ENCODE data around the gene ABCC1. TPM values are rescaled to one million over a fixed set of nuclear protein-coding genes. Genes with fewer than 3 reads are reported as not detected.

ABCC1 gene
- 15.6 and 16.1 TPM in 2 replicates for polyA plus RNA-seq (2013)

DNA sequence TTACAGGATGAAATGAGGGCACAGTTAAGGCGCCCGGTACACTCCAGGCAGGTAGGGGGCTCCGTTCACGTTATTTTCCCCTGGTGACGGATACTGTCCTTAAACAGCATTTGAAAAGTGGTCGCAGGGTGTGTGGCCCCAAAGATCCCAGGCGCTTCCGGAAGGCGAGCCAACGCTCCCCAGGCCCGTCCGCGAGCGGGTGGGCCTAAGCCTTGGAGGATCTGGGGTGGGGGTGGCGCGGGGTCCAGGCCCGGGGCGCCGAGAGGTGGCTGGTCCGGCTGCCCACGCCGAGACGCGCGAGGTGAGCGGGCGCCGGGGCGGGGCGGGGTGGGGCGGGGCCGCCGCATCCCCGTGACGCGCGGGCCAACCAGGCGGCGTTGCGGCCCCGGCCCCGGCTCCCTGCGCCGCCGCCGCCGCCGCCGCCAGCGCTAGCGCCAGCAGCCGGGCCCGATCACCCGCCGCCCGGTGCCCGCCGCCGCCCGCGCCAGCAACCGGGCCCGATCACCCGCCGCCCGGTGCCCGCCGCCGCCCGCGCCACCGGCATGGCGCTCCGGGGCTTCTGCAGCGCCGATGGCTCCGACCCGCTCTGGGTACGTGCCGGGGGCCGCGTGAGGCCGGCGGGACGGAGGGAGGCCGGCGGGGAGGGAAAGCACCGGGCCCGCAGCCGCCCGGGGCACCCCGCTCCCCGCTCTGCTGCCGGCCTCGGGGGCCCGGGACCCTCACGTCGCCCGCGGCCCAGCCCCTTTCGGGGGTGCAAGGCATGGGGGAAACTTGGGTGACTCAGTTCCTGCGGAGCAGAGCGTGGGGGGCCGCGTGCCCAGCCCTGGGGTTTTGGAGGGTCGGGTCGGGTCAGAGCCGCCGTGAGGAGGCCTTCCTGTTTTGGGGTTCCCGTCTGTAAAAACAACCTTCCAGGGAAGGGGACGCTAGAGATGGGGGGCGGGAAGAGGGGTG is at the start of gene ABCC1:
Gene ABCC1, plus strand, starts transcription at position 407 of the 951 bp plus-strand sequence. Its CDS starts 136 bp downstream, at position 543.
- peaks cover 5 to 11% of the 10 kb centered on the region in 2 experiments for H3K4me1 ChIP-seq (ENCODE audit: control insufficient read depth in 1 of 2, insufficient read depth in 2 of 2, low read length in 2 of 2)
- H3K9ac ChIP-seq (ENCODE audit: low read length) = peak within 1 kb of the TSS; percentile 55
- H3K36me3 ChIP-seq (ENCODE audit: control insufficient read depth in 1 of 2, insufficient read depth in 2 of 2, low read length in 2 of 2) = no peaks in the 10 kb centered on the region
- no peaks in the 10 kb centered on the region for H3K27me3 ChIP-seq (ENCODE audit: insufficient read depth, low read length)
- H3K23ac ChIP-seq (ENCODE audit: low read length) = no peak within 1 kb of the TSS
- H4K91ac ChIP-seq (ENCODE audit: low read depth, low read length) = peak within 1 kb of the TSS; percentile 83
- peak within 1 kb of the TSS; percentile 41 for H2BK120ac ChIP-seq (ENCODE audit: insufficient read depth, low read length, poor library complexity)
- H3K18ac ChIP-seq (ENCODE audit: low read length) = peak within 1 kb of the TSS; percentile 89
- H4K8ac ChIP-seq (ENCODE audit: low read depth, low read length) = peak within 1 kb of the TSS; percentile 82
- H3K4me2 ChIP-seq (ENCODE audit: low read length) = peak within 1 kb of the TSS; percentile 75
- H3K9me3 ChIP-seq (ENCODE audit: insufficient read depth, low read depth, low read length) = no peaks in the 10 kb centered on the region
- no peak within 1 kb of the TSS for H3K27ac ChIP-seq (ENCODE audit: low read depth, low read length)
- peak within 1 kb of the TSS; percentile 91 for H3K14ac ChIP-seq (ENCODE audit: low read length)
- H3K79me1 ChIP-seq (ENCODE audit: low read length) = peaks cover 10% of the 10 kb centered on the region
- WGBS (ENCODE audit: extremely low coverage, insufficient coverage, insufficient read length) = no CpG with 5 or more reads among the region's 112 CpGs
- peak within 1 kb of the TSS; percentile 82 for H3K4ac ChIP-seq (ENCODE audit: low read depth, low read length)
- peak within 1 kb of the TSS; percentile 86 for H4K12ac ChIP-seq (ENCODE audit: low read depth, low read length)
- peak within 1 kb of the TSS; percentile 84 for H2BK12ac ChIP-seq (ENCODE audit: low read length)
- peaks cover 8% of the 10 kb centered on the region for H3K79me2 ChIP-seq (ENCODE audit: control insufficient read depth, insufficient read depth, low read length, poor library complexity)
- H2AFZ ChIP-seq (ENCODE audit: insufficient read depth, low read length, poor library complexity) = peak within 1 kb of the TSS; percentile 91
- H2BK5ac ChIP-seq (ENCODE audit: low read depth, low read length, poor library complexity) = peak within 1 kb of the TSS; percentile 68
- peak within 1 kb of the TSS; percentile 78 for H3K4me3 ChIP-seq (ENCODE audit: low read depth, low read length)
- peak within 1 kb of the TSS; percentile 19 for H2AK5ac ChIP-seq (ENCODE audit: low read length)
- DNase-seq = peak in 1 of 2 donors; percentile 59

DNA sequence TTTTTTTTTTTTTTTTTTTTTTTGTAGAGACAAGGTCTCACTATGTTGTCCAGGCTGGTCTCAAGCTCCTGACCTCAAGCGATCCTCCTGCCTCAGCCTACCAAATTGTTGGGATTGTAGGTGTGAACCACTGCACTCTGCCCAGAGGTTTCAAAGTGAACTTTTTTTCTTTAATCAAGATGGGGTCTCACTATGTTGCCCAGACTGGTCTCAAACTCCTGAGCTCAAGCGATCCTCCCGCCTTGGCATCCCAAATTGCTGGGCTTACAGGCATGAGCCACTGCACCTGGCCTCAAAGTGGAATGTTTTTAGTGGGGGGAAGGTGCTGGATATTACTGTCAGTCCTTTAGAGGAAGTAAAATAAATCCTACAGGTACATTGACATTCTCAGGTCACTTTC is 49.1 kb upstream of the ABCC1 start:
- no peak overlapping the region for H2BK12ac ChIP-seq (ENCODE audit: low read length)
- H3K18ac ChIP-seq (ENCODE audit: low read length) = no peak overlapping the region
- no peak overlapping the region for H3K4me3 ChIP-seq (ENCODE audit: low read depth, low read length)
- H4K8ac ChIP-seq (ENCODE audit: low read depth, low read length) = no peak overlapping the region
- H3K79me1 ChIP-seq (ENCODE audit: low read length) = no peaks in the 10 kb centered on the region
- peak in 1 of 2 donors; percentile 35 for DNase-seq
- H3K9me3 ChIP-seq (ENCODE audit: insufficient read depth, low read depth, low read length) = peaks cover 2% of the 10 kb centered on the region
- H3K27me3 ChIP-seq (ENCODE audit: insufficient read depth, low read length) = no peaks in the 10 kb centered on the region
- no peak overlapping the region for H3K27ac ChIP-seq (ENCODE audit: low read depth, low read length)
- H3K4ac ChIP-seq (ENCODE audit: low read depth, low read length) = no peak overlapping the region
- no peak overlapping the region for H3K23ac ChIP-seq (ENCODE audit: low read length)
- no peak overlapping the region for H3K4me2 ChIP-seq (ENCODE audit: low read length)
- no peaks in the 10 kb centered on the region for H3K36me3 ChIP-seq (ENCODE audit: control insufficient read depth in 1 of 2, insufficient read depth in 2 of 2, low read length in 2 of 2)
- H2AFZ ChIP-seq (ENCODE audit: insufficient read depth, low read length, poor library complexity) = no peak overlapping the region
- no CpG with 5 or more reads among the region's 3 CpGs for WGBS (ENCODE audit: extremely low coverage, insufficient coverage, insufficient read length)
- no peaks in the 10 kb centered on the region for H3K79me2 ChIP-seq (ENCODE audit: control insufficient read depth, insufficient read depth, low read length, poor library complexity)
- peaks cover 3 to 8% of the 10 kb centered on the region in 2 experiments for H3K4me1 ChIP-seq (ENCODE audit: control insufficient read depth in 1 of 2, insufficient read depth in 2 of 2, low read length in 2 of 2)
- H4K91ac ChIP-seq (ENCODE audit: low read depth, low read length) = no peak overlapping the region
- no peak overlapping the region for H2BK120ac ChIP-seq (ENCODE audit: insufficient read depth, low read length, poor library complexity)
- H3K9ac ChIP-seq (ENCODE audit: low read length) = no peak overlapping the region
- H4K12ac ChIP-seq (ENCODE audit: low read depth, low read length) = no peak overlapping the region
- no peak overlapping the region for H2BK5ac ChIP-seq (ENCODE audit: low read depth, low read length, poor library complexity)
- no peak overlapping the region for H2AK5ac ChIP-seq (ENCODE audit: low read length)
- H3K14ac ChIP-seq (ENCODE audit: low read length) = no peak overlapping the region

DNA sequence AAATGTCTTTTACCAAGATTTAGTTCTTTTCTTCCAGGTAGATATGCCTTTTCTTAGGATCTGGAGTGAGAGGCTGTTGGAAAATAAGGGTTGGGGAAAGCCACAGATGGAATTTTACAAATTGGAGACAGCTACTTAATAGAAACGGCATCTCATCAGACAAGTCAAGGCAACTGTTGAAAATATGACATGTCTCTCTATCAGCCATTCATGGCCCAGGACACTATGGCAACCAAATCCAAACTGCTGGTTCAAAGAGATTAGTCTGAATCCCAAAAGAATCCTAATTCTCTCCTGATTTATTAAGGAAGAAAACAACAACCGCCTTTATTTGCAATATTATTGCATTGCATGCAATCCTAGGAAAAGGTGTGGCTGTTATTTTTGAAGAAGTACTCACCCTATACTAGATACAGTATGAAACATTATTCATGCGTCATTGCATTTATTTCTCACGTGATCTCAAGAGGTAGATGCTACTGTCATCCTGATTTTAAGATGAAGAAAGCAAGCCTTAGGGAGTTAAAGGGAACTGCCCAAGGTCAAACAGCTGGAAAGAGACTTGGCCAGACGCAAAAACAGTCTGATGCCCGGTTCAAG is 48.4 kb upstream of the ABCC1 start:
- peaks cover 2% of the 10 kb centered on the region for H3K9me3 ChIP-seq (ENCODE audit: insufficient read depth, low read depth, low read length)
- no peak overlapping the region for H4K12ac ChIP-seq (ENCODE audit: low read depth, low read length)
- no peak overlapping the region for H3K18ac ChIP-seq (ENCODE audit: low read length)
- no peaks in the 10 kb centered on the region for H3K27me3 ChIP-seq (ENCODE audit: insufficient read depth, low read length)
- H3K23ac ChIP-seq (ENCODE audit: low read length) = no peak overlapping the region
- H2BK120ac ChIP-seq (ENCODE audit: insufficient read depth, low read length, poor library complexity) = no peak overlapping the region
- no peak overlapping the region for H3K4ac ChIP-seq (ENCODE audit: low read depth, low read length)
- no peak overlapping the region for H2AK5ac ChIP-seq (ENCODE audit: low read length)
- H3K4me1 ChIP-seq (ENCODE audit: control insufficient read depth in 1 of 2, insufficient read depth in 2 of 2, low read length in 2 of 2) = peaks cover 3 to 8% of the 10 kb centered on the region in 2 experiments
- no peak overlapping the region for H4K8ac ChIP-seq (ENCODE audit: low read depth, low read length)
- no peaks in the 10 kb centered on the region for H3K79me1 ChIP-seq (ENCODE audit: low read length)
- no peak overlapping the region for H2BK5ac ChIP-seq (ENCODE audit: low read depth, low read length, poor library complexity)
- no peak overlapping the region for H4K91ac ChIP-seq (ENCODE audit: low read depth, low read length)
- H3K4me3 ChIP-seq (ENCODE audit: low read depth, low read length) = no peak overlapping the region
- WGBS (ENCODE audit: extremely low coverage, insufficient coverage, insufficient read length) = no CpG with 5 or more reads among the region's 6 CpGs
- H2BK12ac ChIP-seq (ENCODE audit: low read length) = no peak overlapping the region
- DNase-seq = peak in 1 of 2 donors; percentile 70
- no peak overlapping the region for H3K9ac ChIP-seq (ENCODE audit: low read length)
- H3K14ac ChIP-seq (ENCODE audit: low read length) = no peak overlapping the region
- H2AFZ ChIP-seq (ENCODE audit: insufficient read depth, low read length, poor library complexity) = no peak overlapping the region
- no peak overlapping the region for H3K4me2 ChIP-seq (ENCODE audit: low read length)
- no peaks in the 10 kb centered on the region for H3K79me2 ChIP-seq (ENCODE audit: control insufficient read depth, insufficient read depth, low read length, poor library complexity)
- no peaks in the 10 kb centered on the region for H3K36me3 ChIP-seq (ENCODE audit: control insufficient read depth in 1 of 2, insufficient read depth in 2 of 2, low read length in 2 of 2)
- no peak overlapping the region for H3K27ac ChIP-seq (ENCODE audit: low read depth, low read length)

DNA sequence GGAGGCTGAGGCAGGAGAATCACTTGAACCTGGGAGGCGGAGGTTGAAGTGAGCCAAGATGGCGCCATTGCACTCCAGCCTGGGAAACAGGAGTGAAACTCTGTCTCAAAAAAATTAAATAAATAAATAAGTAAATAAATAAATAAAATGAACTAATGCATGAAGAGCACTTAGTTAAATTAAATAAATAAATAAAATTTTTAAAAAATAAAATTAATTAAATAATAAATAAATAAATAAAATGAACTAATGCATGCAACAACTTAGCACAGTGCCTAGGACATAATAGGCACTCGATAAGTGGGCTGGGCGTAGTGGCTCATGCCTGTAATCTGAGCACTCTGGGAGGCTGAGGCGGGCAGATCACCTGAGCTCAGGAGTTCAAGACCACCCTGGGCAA is 45.5 kb upstream of the ABCC1 start:
- Histone ChIP-seq H3K23ac (ENCODE audit: low read length) (no peak overlapping the region), H3K9me3 (ENCODE audit: insufficient read depth, low read depth, low read length) (peaks cover 2% of the 10 kb centered on the region), H2BK120ac (ENCODE audit: insufficient read depth, low read length, poor library complexity) (no peak overlapping the region), H3K36me3 (ENCODE audit: control insufficient read depth in 1 of 2, insufficient read depth in 2 of 2, low read length in 2 of 2) (no peaks in the 10 kb centered on the region), H3K14ac (ENCODE audit: low read length) (no peak overlapping the region), H3K4me2 (ENCODE audit: low read length) (no peak overlapping the region), H3K79me1 (ENCODE audit: low read length) (no peaks in the 10 kb centered on the region), H2AK5ac (ENCODE audit: low read length) (no peak overlapping the region), H3K4me3 (ENCODE audit: low read depth, low read length) (no peak overlapping the region), H3K27me3 (ENCODE audit: insufficient read depth, low read length) (no peaks in the 10 kb centered on the region), H4K91ac (ENCODE audit: low read depth, low read length) (no peak overlapping the region), H3K4me1 (ENCODE audit: control insufficient read depth in 1 of 2, insufficient read depth in 2 of 2, low read length in 2 of 2) (peaks cover 0 to 8% of the 10 kb centered on the region in 2 experiments), H2BK5ac (ENCODE audit: low read depth, low read length, poor library complexity) (no peak overlapping the region), H4K8ac (ENCODE audit: low read depth, low read length) (no peak overlapping the region), H3K9ac (ENCODE audit: low read length) (no peak overlapping the region), H3K27ac (ENCODE audit: low read depth, low read length) (no peak overlapping the region), H3K18ac (ENCODE audit: low read length) (no peak overlapping the region), H3K4ac (ENCODE audit: low read depth, low read length) (no peak overlapping the region), H2BK12ac (ENCODE audit: low read length) (no peak overlapping the region), H3K79me2 (ENCODE audit: control insufficient read depth, insufficient read depth, low read length, poor library complexity) (no peaks in the 10 kb centered on the region), H2AFZ (ENCODE audit: insufficient read depth, low read length, poor library complexity) (no peak overlapping the region), H4K12ac (ENCODE audit: low read depth, low read length) (no peak overlapping the region)
- no CpG with 5 or more reads among the region's 5 CpGs for WGBS (ENCODE audit: extremely low coverage, insufficient coverage, insufficient read length)
- no peak for DNase-seq

Data from trophoblast cell (in vitro differentiated cells and primary cell).